Activated B cell treated with CpG ODN at 0.5 μM for 24 hours (primary cell): Measurements from ENCODE around the gene DOCK2. TPM values are rescaled to one million over a fixed set of nuclear protein-coding genes. Genes with fewer than 3 reads are reported as not detected.

Experiments used
- ATAC-seq: fragments of 200-7000 bp; cut with Tn5 transposase; one replicate; pipeline ENCODE4 v1.10.0; 2021; ENCODE audit warnings: low read depth, mild to moderate bottlenecking, moderate library complexity
- CTCF ChIA-PET: fragments of 350-600 bp; sonication (Branson Sonifier 250); formaldehyde crosslinking; loops from one replicate; lab custom pipeline; 2021; ENCODE audit warnings: antibody characterized with exemption; lab: Charles Lee
- POLR2A ChIA-PET: fragments of 350-600 bp; sonication (Branson Sonifier 250); formaldehyde crosslinking; loops from one replicate; lab custom pipeline; 2021; ENCODE audit warnings: antibody characterized with exemption; lab: Charles Lee
- DNase-seq: peaks from one replicate; pipeline ENCODE4 v3.0.0; 2022
- H3K27ac Mint-ChIP-seq: one replicate; pipeline ENCODE4 v1.8.0; 2020; ENCODE audit warnings: mixed read lengths
- H3K27me3 Mint-ChIP-seq: one replicate; pipeline ENCODE4 v1.8.0; 2021; ENCODE audit warnings: mixed read lengths
- H3K36me3 Mint-ChIP-seq: one replicate; pipeline ENCODE4 v1.8.0; 2021; ENCODE audit warnings: low read depth, mixed read lengths
- H3K4me1 Mint-ChIP-seq: one replicate; pipeline ENCODE4 v1.8.0; 2021; ENCODE audit warnings: mixed read lengths
- H3K4me3 Mint-ChIP-seq: one replicate; pipeline ENCODE4 v1.8.0; 2020; ENCODE audit warnings: mild to moderate bottlenecking, mixed read lengths
- H3K9me3 Mint-ChIP-seq: one replicate; pipeline ENCODE4 v1.8.0; 2020; ENCODE audit warnings: mixed read lengths
- CTCF ChIP-seq: fragments of 200-600 bp; IDR thresholded peaks from one replicate; pipeline ENCODE4 v1.8.0; 2022; ENCODE audit warnings: antibody characterized with exemption, mild to moderate bottlenecking
- intact Hi-C: fragments of 100-400 bp; cut with micrococcal nuclease; formaldehyde crosslinking; loops from one replicate; pipeline ENCODE4 v1.15.1; 2024
- total RNA-seq: library from RNA; stranded (reverse); gene quantifications from 2 replicates; pipeline ENCODE4 v1.2.3, GENCODE V29; 2022

DOCK2 gene
- 274 and 344 TPM in 2 replicates for total RNA-seq

GRCh38 chr5:169637085-169637548 lies at the start of gene DOCK2:
Gene DOCK2, plus strand, starts transcription at chr5:169637275. Its CDS starts 52 bp downstream, at chr5:169637327.
- DNase-seq (peak; percentile 76), ATAC-seq (peak; percentile 92)
- POLR2A ChIA-PET, result interaction anchor here (0.7 to 2.6 kb wide), 11 partner anchors 9 to 1115 kb away, joined by 3 to 46 read pairs (median 7); partner anchors contain the start of gene SPDL1
- intact Hi-C loops, result loop anchor here (1.0 to 5.0 kb wide), 8 partner anchors 10 to 1345 kb away; partner anchors contain the start of genes SPDL1 and WWC1
- Mint-ChIP-seq H3K27ac (peak within 1 kb of the TSS; percentile 91), H3K4me3 (peak within 1 kb of the TSS; percentile 90), H3K27me3 (no peaks in the 10 kb centered on the region), H3K36me3 (peaks cover 42% of the 10 kb centered on the region), H3K9me3 (peaks cover 10% of the 10 kb centered on the region), H3K4me1 (peaks cover 54% of the 10 kb centered on the region)
- CTCF ChIA-PET, result interaction anchor here (0.8 to 1.4 kb wide), 3 partner anchors 19 to 66 kb away, joined by 3 to 7 read pairs (median 3); partner anchors contain the start of gene SPDL1
- TF ChIP-seq CTCF, result no peak

GRCh38 chr5:169590602-169591001 lies 46.5 kb upstream of the DOCK2 start:
- H3K9me3 Mint-ChIP-seq, result no peaks in the 10 kb centered on the region
- CTCF ChIA-PET, result no interaction called here
- POLR2A ChIA-PET, result no interaction called here
- no peak overlapping the region for H3K27ac Mint-ChIP-seq
- H3K36me3 Mint-ChIP-seq, result peaks cover 64% of the 10 kb centered on the region
- TF ChIP-seq CTCF, result no peak
- no peak for DNase-seq
- H3K4me3 Mint-ChIP-seq, result no peak overlapping the region
- no peaks in the 10 kb centered on the region for H3K27me3 Mint-ChIP-seq
- H3K4me1 Mint-ChIP-seq, result peaks cover 5% of the 10 kb centered on the region
- no peak for ATAC-seq
- intact Hi-C loops, result no loop called here

DNA sequence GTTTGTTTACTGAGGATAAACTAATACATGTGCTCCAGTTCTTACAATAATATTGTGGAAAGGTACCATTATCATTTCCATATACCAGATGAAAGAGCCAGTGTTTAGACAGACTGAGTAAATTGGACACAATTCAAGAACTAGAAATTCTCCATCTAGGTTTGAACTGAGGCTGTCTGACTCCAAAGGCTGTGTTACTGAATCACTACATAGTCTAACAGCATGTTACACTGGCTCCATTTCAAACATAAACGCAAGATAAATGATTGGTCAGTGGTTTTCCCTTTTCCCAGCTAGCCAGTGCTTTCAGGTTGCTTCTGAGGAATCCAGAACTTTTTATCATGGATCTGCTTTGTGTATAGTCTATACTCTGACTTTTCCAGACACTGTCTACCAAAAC lies 45.4 kb upstream of the DOCK2 start:
- H3K36me3 Mint-ChIP-seq, result peaks cover 70% of the 10 kb centered on the region
- no peaks in the 10 kb centered on the region for H3K9me3 Mint-ChIP-seq
- POLR2A ChIA-PET, result no interaction called here
- ATAC-seq (no peak), DNase-seq (no peak)
- no peak for TF ChIP-seq CTCF
- H3K4me1 Mint-ChIP-seq, result no peaks in the 10 kb centered on the region
- H3K27ac Mint-ChIP-seq, result no peak overlapping the region
- CTCF ChIA-PET, result no interaction called here
- H3K4me3 Mint-ChIP-seq, result no peak overlapping the region
- intact Hi-C loops, result no loop called here
- H3K27me3 Mint-ChIP-seq, result no peaks in the 10 kb centered on the region

- POLR2A ChIA-PET, result no interaction called here
- CTCF ChIA-PET, result no interaction called here
- no peaks in the 10 kb centered on the region for H3K27me3 Mint-ChIP-seq
- peaks cover 82% of the 10 kb centered on the region for H3K36me3 Mint-ChIP-seq
- ATAC-seq, result no peak
- TF ChIP-seq CTCF, result no peak
- no peak overlapping the region for H3K27ac Mint-ChIP-seq
- no peak overlapping the region for H3K4me3 Mint-ChIP-seq
- intact Hi-C loops, result no loop called here
- H3K9me3 Mint-ChIP-seq, result no peaks in the 10 kb centered on the region
- no peaks in the 10 kb centered on the region for H3K4me1 Mint-ChIP-seq
- DNase-seq, result no peak
Measured at GRCh38 chr5:169592937-169593650, 44.0 kb upstream of the DOCK2 start.

- intact Hi-C loops, result no loop called here
- CTCF ChIA-PET, result interaction anchor here (0.9 kb wide), 1 partner anchor 608 kb away, joined by 3 read pairs; no protein-coding TSS in a partner anchor
- H3K4me1 Mint-ChIP-seq, result no peaks in the 10 kb centered on the region
- POLR2A ChIA-PET, result no interaction called here
- ATAC-seq (no peak), DNase-seq (no peak)
- no peak overlapping the region for H3K4me3 Mint-ChIP-seq
- peaks cover 80% of the 10 kb centered on the region for H3K36me3 Mint-ChIP-seq
- no peaks in the 10 kb centered on the region for H3K9me3 Mint-ChIP-seq
- no peaks in the 10 kb centered on the region for H3K27me3 Mint-ChIP-seq
- no peak overlapping the region for H3K27ac Mint-ChIP-seq
- TF ChIP-seq CTCF, result no peak
Measured at GRCh38 chr5:169595172-169595820, 41.8 kb upstream of the DOCK2 start.
